HepG2 (cell line): ENCODE data around the gene SYTL1. TPM values are rescaled to one million over a fixed set of nuclear protein-coding genes. Genes with fewer than 3 reads are reported as not detected.

Experiments used
- ATAC-seq: fragments of 200-7000 bp; cut with Tn5 transposase; 3 replicates; pipeline ENCODE4 v1.9.1; 2020; ENCODE audit warnings: mild to moderate bottlenecking, moderate library complexity
- BruUV-seq: library from RNA; stranded (reverse); fragments of 400-500 nt; replicated peaks from 2 replicates; lab custom pipeline; 2021; lab: Mats Ljungman, UMichigan
- CTCF ChIA-PET: fragments of 300-600 bp; formaldehyde crosslinking; extraction: SDS; loops from one replicate; lab custom pipeline; 2021; ENCODE audit warnings: low total read pairs, inconsistent platforms, low intra/inter-chr PET ratio; lab: Yijun Ruan, JAX
- POLR2A ChIA-PET: fragments of 350-600 bp; sonication (Branson Sonifier 250); formaldehyde crosslinking; loops from one replicate; lab custom pipeline; 2020; ENCODE audit warnings: antibody characterized with exemption, inconsistent platforms; lab: Yijun Ruan, JAX
- DNase-seq: peaks from one replicate; pipeline ENCODE4 v3.0.0-alpha.2; 2015; ENCODE audit warnings: low spot score
- FAIRE-seq: peaks from 3 replicates; lab custom pipeline; 2011; peaks lifted over from hg19 to GRCh38; lab: Jason Lieb, UNC
- H2AFZ ChIP-seq: one replicate; pipeline ENCODE4 v1.6.1; 2011; ENCODE audit warnings: low read length, inconsistent platforms
- H3K27ac ChIP-seq: fragments of 300-600 bp; 3 replicates; pipeline ENCODE4 v1.8.0; 2011; ENCODE audit warnings: mixed run types, mild to moderate bottlenecking, mixed read lengths, low read length, inconsistent platforms; ENCODE audit not compliant: insufficient read depth; ENCODE audit errors: extremely low read length
- H3K27me3 ChIP-seq, 2 experiments: fragments of 200-600 bp in 1 of 2; 2 replicates in 1 of 2; 3 replicates in 1 of 2; pipeline versions ENCODE4 v1.6.0 to v1.8.0; 2011; ENCODE audit warnings: low read length in 2 of 2, mild to moderate bottlenecking in 2 of 2, moderate library complexity in 2 of 2, inconsistent platforms in 1 of 2; ENCODE audit not compliant: insufficient read depth in 2 of 2, control insufficient read depth in 1 of 2
- H3K36me3 ChIP-seq, 2 experiments: fragments of 200-600 bp in 1 of 2; replicated peaks in 1 of 2; 2 replicates in 1 of 2; 3 replicates in 1 of 2; pipeline versions ENCODE4 v1.5.1 to v1.8.0; 2011; ENCODE audit warnings: low read length in 2 of 2, inconsistent platforms in 1 of 2; ENCODE audit not compliant: insufficient read depth in 2 of 2, control insufficient read depth in 1 of 2
- H3K4me1 ChIP-seq: 2 replicates; pipeline ENCODE4 v1.5.1; 2012; ENCODE audit warnings: low read length, inconsistent platforms; ENCODE audit not compliant: insufficient read depth
- H3K4me2 ChIP-seq: 2 replicates; pipeline ENCODE4 v1.6.0; 2011; ENCODE audit warnings: low read depth, low read length, inconsistent platforms
- H3K4me3 ChIP-seq, 3 experiments: fragments of 200-600 bp in 1 of 3; sonication (generic), shearing (Covaris generic) in 1 of 3; replicated peaks in 1 of 3; 2 replicates each; pipeline ENCODE4 v1.5.1; 2011 to 2016; ENCODE audit warnings: low read length in 3 of 3, inconsistent platforms in 2 of 3, low read depth in 2 of 3, mild to moderate bottlenecking in 2 of 3, control low read depth in 1 of 3, mixed read lengths in 1 of 3; ENCODE audit not compliant: insufficient read depth in 1 of 3
- H3K79me2 ChIP-seq: one replicate; pipeline ENCODE4 v1.6.1; 2011; ENCODE audit warnings: low read length, inconsistent platforms; ENCODE audit not compliant: insufficient read depth
- H3K9ac ChIP-seq: 2 replicates; pipeline ENCODE4 v1.6.0; 2011; ENCODE audit warnings: mild to moderate bottlenecking, low read depth, low read length, inconsistent platforms; ENCODE audit not compliant: insufficient read depth
- H3K9me3 ChIP-seq: 2 replicates; pipeline ENCODE4 v1.5.1; 2012; ENCODE audit warnings: mild to moderate bottlenecking, low read length
- H4K20me1 ChIP-seq: 2 replicates; pipeline ENCODE4 v1.6.0; 2011; ENCODE audit warnings: inconsistent platforms, mild to moderate bottlenecking, low read length, moderate library complexity; ENCODE audit not compliant: insufficient read depth
- CEBPB ChIP-seq: IDR thresholded peaks from 2 replicates; pipeline ENCODE4 v1.6.1; 2011; ENCODE audit warnings: low read depth, low read length, improper control_type of control experiment, borderline replicate concordance
- MIER3 ChIP-seq: IDR thresholded peaks from 2 replicates; pipeline ENCODE4 v1.6.1; 2016; ENCODE audit warnings: missing compliant biosample characterization, borderline replicate concordance
- NR2F2 ChIP-seq: IDR thresholded peaks from 2 replicates; pipeline ENCODE4 v1.6.1; 2012; ENCODE audit warnings: low read depth, inconsistent platforms, borderline replicate concordance
- RAD51 ChIP-seq: fragments of 450-650 bp; IDR thresholded peaks from 2 replicates; pipeline ENCODE4 v1.6.1; 2016; ENCODE audit warnings: borderline replicate concordance
- RFXAP ChIP-seq: sonication (generic); formaldehyde crosslinking; IDR thresholded peaks from 2 replicates; pipeline ENCODE4 v1.4.0; 2020; ENCODE audit warnings: missing genetic modification reagents, borderline replicate concordance
- RXRB ChIP-seq: IDR thresholded peaks from 2 replicates; pipeline ENCODE4 v1.6.1; 2016; ENCODE audit warnings: borderline replicate concordance, missing genetic modification reagents, missing compliant biosample characterization
- SUZ12 ChIP-seq: fragments of 150-350 bp; IDR thresholded peaks from 2 replicates; pipeline ENCODE4 v1.6.1; 2014; ENCODE audit warnings: low read depth, low read length
- TFDP1 ChIP-seq: IDR thresholded peaks from 2 replicates; pipeline ENCODE4 v1.6.1; 2016; ENCODE audit warnings: missing compliant biosample characterization, missing genetic modification reagents, borderline replicate concordance
- TRAFD1 ChIP-seq: sonication (generic); formaldehyde crosslinking; IDR thresholded peaks from 2 replicates; pipeline ENCODE4 v1.5.1; 2020; ENCODE audit warnings: missing genetic modification reagents, mild to moderate bottlenecking, borderline replicate concordance
- ZFYVE20 ChIP-seq: sonication (generic); formaldehyde crosslinking; IDR thresholded peaks from 2 replicates; pipeline ENCODE4 v1.8.0; 2023; ENCODE audit warnings: low read depth, mild to moderate bottlenecking, moderate library complexity, missing genetic modification reagents, borderline replicate concordance
- ZNF354B ChIP-seq: sonication (generic); formaldehyde crosslinking; IDR thresholded peaks from 2 replicates; pipeline ENCODE4 v1.8.0; 2022; ENCODE audit warnings: mild to moderate bottlenecking, missing genetic modification reagents
- ZNF687 ChIP-seq: sonication (generic); formaldehyde crosslinking; IDR thresholded peaks from 2 replicates; pipeline ENCODE4 v1.5.1; 2020; ENCODE audit warnings: mild to moderate bottlenecking, missing genetic modification reagents, moderate library complexity
- ZZZ3 ChIP-seq: sonication (generic); formaldehyde crosslinking; IDR thresholded peaks from 2 replicates; pipeline ENCODE4 v1.4.0; 2020; ENCODE audit warnings: missing genetic modification reagents, mild to moderate bottlenecking, borderline replicate concordance
- whole genome bisulfite sequencing: methylation state at CpG from one replicate; pipeline ENCODE4 v1.1.6; 2017; ENCODE audit warnings: low lambda C conversion rate; 5-methylcytosine and 5-hydroxymethylcytosine counted together
- in situ Hi-C: cut with HindIII; loops from 2 replicates; pipeline ENCODE4 v1.10.0; 2017; ENCODE audit warnings: low pct_unique_long_range_greater_than_20kb; ENCODE audit not compliant: extremely low pct_ligation_motif_present
- intact Hi-C: fragments of 100-400 bp; cut with micrococcal nuclease; formaldehyde crosslinking; loops from one replicate; pipeline ENCODE4 v1.10.0; 2022; ENCODE audit not compliant: unreplicated experiment
- polyA plus RNA-seq, 8 experiments: library from polyadenylated mRNA; depleted of rRNA in 3 of 8; stranded (reverse) in 7 of 8; unstranded in 1 of 8; fragments of >200 nt; fragmentation: Illumina TruSeq in 4 of 8; extraction: Trizol in 4 of 8; gene quantifications; 2 replicates each; pipeline versions ENCODE4 v1.2.1 to v1.2.3, GENCODE V29; 2011 to 2016; ENCODE audit warnings: low read depth in 4 of 8, missing spikeins in 1 of 8, mixed read lengths in 1 of 8; ENCODE audit not compliant: insufficient read depth in 1 of 8
- total RNA-seq, 5 experiments: library from RNA; depleted of rRNA; stranded (reverse); fragments of >200 nt; fragmentation: Illumina TruSeq; extraction: Trizol; gene quantifications; 2 replicates each; pipeline ENCODE4 v1.2.3, GENCODE V29; 2016; ENCODE audit warnings: low read depth in 1 of 5

Gene SYTL1
- total and polyA plus RNA-seq, 2 of the 13 experiments (the other 11 are each of a cell fraction or from before 2014, with no cell fraction given), result 11.1 to 17.8 TPM

GRCh38 chr1:27363766-27364695, 22.2 kb downstream of the SYTL1 start (continued):
- peak; percentile 6; the same call in 1 of the 2 replicates for TF ChIP-seq ZNF687 (CRISPR knock-in tag)
- no peak for TF ChIP-seq ZNF354B
- peak; percentile 69 for TF ChIP-seq NR2F2

GRCh38 chr1:27364696-27365371, 23.0 kb downstream of the SYTL1 start:
- H3K4me2 ChIP-seq, result peak overlapping the region; percentile 84
- no peaks in the 10 kb centered on the region for H4K20me1 ChIP-seq
- no peak for DNase-seq
- H3K36me3 ChIP-seq, result no peaks in the 10 kb centered on the region
- ATAC-seq, result peak; percentile 16; the same call in 2 of the 3 replicates
- H3K9me3 ChIP-seq, result no peaks in the 10 kb centered on the region
- no peak for FAIRE-seq
- POLR2A ChIA-PET, result interaction anchor here (0.6 to 3.2 kb wide), 9 partner anchors 10 to 408 kb away, joined by 3 to 20 read pairs (median 4); partner anchors contain the start of genes IFI6, SLC9A1, STX12 and SYTL1
- no peaks in the 10 kb centered on the region for H3K79me2 ChIP-seq
- peak overlapping the region; percentile 32 for H2AFZ ChIP-seq
- H3K27ac ChIP-seq, result no peak overlapping the region
- 71% methylated on average over 11 of the region's 11 CpGs for WGBS
- in situ Hi-C loops, result no loop called here
- H3K27me3 ChIP-seq, result 0 out of 5 replicates have a peak, but pooled peaks cover 0 to 6% of the 10 kb centered on the region in 2 experiments
- peaks cover 27% of the 10 kb centered on the region for H3K4me1 ChIP-seq
- H3K4me3 ChIP-seq, result peak overlapping the region; percentile 2 to 84 (median 16); a peak in 2 of 6 replicates
- no peak overlapping the region for H3K9ac ChIP-seq
- intact Hi-C loops, result no loop called here
- CTCF ChIA-PET, result no interaction called here
- BruUV-seq, result no TSS peak
- TF ChIP-seq CEBPB, result peak; percentile 31; the same call in 1 of the 2 replicates
- TF ChIP-seq MIER3 (CRISPR knock-in tag), result no peak
- 0 out of 2 replicates have a peak, but pooled peaks have one; percentile 31 for TF ChIP-seq TFDP1 (CRISPR knock-in tag)
- no peak for TF ChIP-seq TRAFD1
- no peak for TF ChIP-seq RFXAP (CRISPR knock-in tag)
- TF ChIP-seq RAD51, result no peak
- no peak for TF ChIP-seq SUZ12
- TF ChIP-seq ZZZ3 (CRISPR knock-in tag), result no peak
- 0 out of 2 replicates have a peak, but pooled peaks have one; percentile 50 for TF ChIP-seq ZFYVE20 (CRISPR knock-in tag)
- TF ChIP-seq RXRB, result no peak
